SK-N-SH (cell line): ENCODE results near the gene PRKAB2.

Experiments
- CTCF ChIP-seq: fragments of 200-600 bp; sonication (generic); IDR thresholded peaks from 2 replicates; pipeline ENCODE4 v1.6.1; 2017; ENCODE audit warnings: antibody characterized with exemption, mild to moderate bottlenecking, moderate library complexity
- FOXJ3 ChIP-seq: sonication (generic); formaldehyde crosslinking; IDR thresholded peaks from 2 replicates; pipeline ENCODE4 v1.5.1; 2020; ENCODE audit warnings: mild to moderate bottlenecking, missing genetic modification reagents
- FOXM1 ChIP-seq: IDR thresholded peaks from 2 replicates; pipeline ENCODE4 v1.4.0; 2012; ENCODE audit warnings: low read depth, mild to moderate bottlenecking
- GABPA ChIP-seq: IDR thresholded peaks from 2 replicates; pipeline ENCODE4 v1.4.0; 2012; ENCODE audit warnings: low read depth, mild to moderate bottlenecking
- MAX ChIP-seq: IDR thresholded peaks from 2 replicates; pipeline ENCODE4 v1.4.0; 2012; ENCODE audit warnings: low read depth
- MXI1 ChIP-seq: IDR thresholded peaks from 2 replicates; pipeline ENCODE4 v1.6.1; 2012; ENCODE audit warnings: mild to moderate bottlenecking, low read depth, low read length, improper control_type of control experiment
- POLR2AphosphoS5 ChIP-seq: IDR thresholded peaks from 2 replicates; pipeline ENCODE4 v1.6.1; 2012; ENCODE audit warnings: low read depth, low read length
- SMC3 ChIP-seq: IDR thresholded peaks from 2 replicates; pipeline ENCODE4 v1.6.1; 2012; ENCODE audit warnings: low read depth, low read length, improper control_type of control experiment
- USF1 ChIP-seq: IDR thresholded peaks from 2 replicates; pipeline ENCODE4 v1.4.0; 2012; ENCODE audit warnings: low read depth, borderline replicate concordance
- YY1 ChIP-seq: IDR thresholded peaks from 2 replicates; pipeline ENCODE4 v1.4.0; 2012; ENCODE audit warnings: low read depth, mild to moderate bottlenecking
- TF ChIP-seq, protein P1 (sequence below): fragments of 150-350 bp; IDR thresholded peaks from 2 replicates; pipeline ENCODE4 v1.6.1; 2017; ENCODE audit warnings: antibody characterized with exemption, low read length, low read depth, borderline replicate concordance

DNA sequence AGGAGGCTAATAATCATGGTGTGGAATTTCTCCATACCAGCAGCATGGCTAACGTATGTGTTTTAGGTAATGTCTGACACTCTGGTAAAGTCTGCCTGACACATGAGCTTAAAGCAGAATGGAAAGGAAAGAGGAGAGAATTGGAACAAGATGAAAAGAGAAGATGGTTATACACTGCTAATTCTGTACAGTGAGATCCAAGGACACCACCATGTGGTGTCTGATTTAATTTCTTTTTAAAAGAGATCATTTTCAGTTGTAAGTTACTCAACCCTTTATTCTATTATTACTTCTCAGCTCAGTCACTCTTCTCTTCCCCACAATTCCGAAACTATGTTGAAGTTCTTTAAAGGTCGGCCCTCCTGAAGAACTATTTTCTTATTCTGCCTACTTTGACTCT, 15.6 kb downstream of the PRKAB2 start:
- TF ChIP-seq FOXJ3 (CRISPR knock-in tag) (no peak), MAX (no peak), POLR2AphosphoS5 (no peak), GABPA (no peak), MXI1 (no peak), SMC3 (no peak), YY1 (no peak), CTCF (no peak), FOXM1 (no peak), USF1 (no peak)
- TF ChIP-seq, protein P1, sequence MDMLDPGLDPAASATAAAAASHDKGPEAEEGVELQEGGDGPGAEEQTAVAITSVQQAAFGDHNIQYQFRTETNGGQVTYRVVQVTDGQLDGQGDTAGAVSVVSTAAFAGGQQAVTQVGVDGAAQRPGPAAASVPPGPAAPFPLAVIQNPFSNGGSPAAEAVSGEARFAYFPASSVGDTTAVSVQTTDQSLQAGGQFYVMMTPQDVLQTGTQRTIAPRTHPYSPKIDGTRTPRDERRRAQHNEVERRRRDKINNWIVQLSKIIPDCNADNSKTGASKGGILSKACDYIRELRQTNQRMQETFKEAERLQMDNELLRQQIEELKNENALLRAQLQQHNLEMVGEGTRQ, result no peak
